Measurements from ENCODE around the gene PEX12. TPM values are rescaled to one million over a fixed set of nuclear protein-coding genes. Genes with fewer than 3 reads are reported as not detected.

The PEX12 gene
- total RNA-seq, 4 donors from 2014 or later: 4.1 to 9.0 (median 5.0) TPM

GRCh38 chr17:35553310-35553709 is 25.1 kb downstream of the PEX12 start:
- WGBS: 67% methylated on average over 4 of the region's 4 CpGs
- Histone ChIP-seq H3K36me3 (no peaks in the 10 kb centered on the region), H3K27ac (replicated peaks in 1 of 4) (no peak overlapping the region), H3K4me3 (no peak overlapping the region), H3K27me3 (peaks cover 0 to 52% (median 0%) of the 10 kb centered on the region in 4 donors), H3K4me1 (no peaks in the 10 kb centered on the region), H3K9me3 (no peaks in the 10 kb centered on the region)
- DNase-seq (ENCODE audit: extremely low spot score): no peak
- TF ChIP-seq POLR2AphosphoS5 (IDR thresholded peaks at IDR 0.05): no peak
- TF ChIP-seq CTCF (IDR thresholded peaks at IDR 0.05): no peak
- no peak for TF ChIP-seq POLR2A (IDR thresholded peaks at IDR 0.05; ENCODE audit: low read depth)
- intact Hi-C loops (cut with DNase I): no loop called here

GRCh38 chr17:35548978-35549377 is 29.4 kb downstream of the PEX12 start:
- Histone ChIP-seq H3K27me3 (peaks cover 0 to 39% (median 0%) of the 10 kb centered on the region in 4 donors), H3K9me3 (no peaks in the 10 kb centered on the region), H3K4me1 (no peaks in the 10 kb centered on the region), H3K4me3 (no peak overlapping the region), H3K27ac (replicated peaks in 1 of 4) (no peak overlapping the region), H3K36me3 (no peaks in the 10 kb centered on the region)
- TF ChIP-seq POLR2A (IDR thresholded peaks at IDR 0.05; ENCODE audit: low read depth) (no peak), POLR2AphosphoS5 (IDR thresholded peaks at IDR 0.05) (no peak), CTCF (IDR thresholded peaks at IDR 0.05) (no peak), EP300 (IDR thresholded peaks at IDR 0.05) (no peak)
- intact Hi-C loops (cut with DNase I): no loop called here
- DNase-seq (ENCODE audit: extremely low spot score): no peak
- 38% methylated on average over 1 of the region's 1 CpG for WGBS

GRCh38 chr17:35548208-35548810 is 30.1 kb downstream of the PEX12 start:
- intact Hi-C loops (cut with DNase I): no loop called here
- WGBS: 51% methylated on average over 8 of the region's 8 CpGs
- Histone ChIP-seq H3K4me1 (peaks cover 0 to 3% (median 0%) of the 10 kb centered on the region in 4 donors), H3K4me3 (no peak overlapping the region), H3K9me3 (no peaks in the 10 kb centered on the region), H3K27me3 (peaks cover 0 to 33% (median 0%) of the 10 kb centered on the region in 4 donors), H3K36me3 (no peaks in the 10 kb centered on the region), H3K27ac (replicated peaks in 1 of 4) (no peak overlapping the region)
- DNase-seq (ENCODE audit: extremely low spot score): no peak
- TF ChIP-seq CTCF (IDR thresholded peaks at IDR 0.05) (no peak), EP300 (IDR thresholded peaks at IDR 0.05) (no peak), POLR2A (IDR thresholded peaks at IDR 0.05; ENCODE audit: low read depth) (no peak), POLR2AphosphoS5 (IDR thresholded peaks at IDR 0.05) (no peak)

GRCh38 chr17:35546487-35546886 is 31.9 kb downstream of the PEX12 start:
- Histone ChIP-seq H3K36me3 (no peaks in the 10 kb centered on the region), H3K9me3 (no peaks in the 10 kb centered on the region), H3K27me3 (peaks cover 0 to 25% (median 0%) of the 10 kb centered on the region in 4 donors), H3K27ac (replicated peaks in 1 of 4) (no peak overlapping the region), H3K4me1 (peaks cover 0 to 3% (median 0%) of the 10 kb centered on the region in 4 donors), H3K4me3 (no peak overlapping the region)
- DNase-seq (ENCODE audit: extremely low spot score): no peak
- intact Hi-C loops (cut with DNase I): no loop called here
- no peak for TF ChIP-seq EP300 (IDR thresholded peaks at IDR 0.05)
- 80% methylated on average over 1 of the region's 1 CpG for WGBS

GRCh38 chr17:35545150-35545549 is 33.2 kb downstream of the PEX12 start:
- Histone ChIP-seq H3K27ac (replicated peaks in 1 of 4) (no peak overlapping the region), H3K36me3 (no peaks in the 10 kb centered on the region), H3K9me3 (no peaks in the 10 kb centered on the region), H3K4me3 (no peak overlapping the region), H3K4me1 (peaks cover 0 to 8% (median 0%) of the 10 kb centered on the region in 4 donors), H3K27me3 (peaks cover 0 to 28% (median 0%) of the 10 kb centered on the region in 4 donors)
- 36% methylated on average over 1 of the region's 1 CpG for WGBS
- no peak for DNase-seq (ENCODE audit: extremely low spot score)
- TF ChIP-seq EP300 (IDR thresholded peaks at IDR 0.05): no peak
- TF ChIP-seq POLR2AphosphoS5 (IDR thresholded peaks at IDR 0.05): no peak
- TF ChIP-seq POLR2A (IDR thresholded peaks at IDR 0.05; ENCODE audit: low read depth): no peak
- no peak for TF ChIP-seq CTCF (IDR thresholded peaks at IDR 0.05)
- intact Hi-C loops (cut with DNase I): no loop called here
